Cardiac muscle cell (in vitro differentiated cells and primary cell): ENCODE data around the gene NODAL. TPM values are rescaled to one million over a fixed set of nuclear protein-coding genes. Genes with fewer than 3 reads are reported as not detected.
"Not testable (repeated sequence)": the region's sequence is repeated elsewhere in the genome, so short reads cannot be mapped to it uniquely, and the experiment has no call there.

Experiments
- DNase-seq, 2 donors: peaks; one replicate each; pipeline versions ENCODE4 v3.0.0 to v3.0.0-alpha.2; 2010 to 2017; ENCODE audit warnings: low read depth in 1 of 2, low spot score in 1 of 2
- H3K27ac ChIP-seq: fragments of 200-600 bp; sonication (generic); 2 replicates; pipeline ENCODE4 v1.5.1; 2016
- H3K27me3 ChIP-seq: fragments of 200-600 bp; sonication (generic); 2 replicates; pipeline ENCODE4 v1.6.0; 2016; ENCODE audit warnings: control low read depth
- H3K36me3 ChIP-seq: fragments of 200-600 bp; sonication (generic); 2 replicates; pipeline ENCODE4 v1.5.1; 2016; ENCODE audit warnings: control low read depth
- H3K4me1 ChIP-seq: fragments of 200-600 bp; sonication (generic); 2 replicates; pipeline ENCODE4 v1.8.1; 2017; ENCODE audit warnings: low read depth, mild to moderate bottlenecking, mixed run types
- H3K4me3 ChIP-seq: fragments of 200-600 bp; sonication (generic); 2 replicates; pipeline ENCODE4 v1.5.1; 2016; ENCODE audit warnings: mild to moderate bottlenecking
- H3K9me3 ChIP-seq: fragments of 200-600 bp; sonication (generic); 2 replicates; pipeline ENCODE4 v1.5.1; 2017; ENCODE audit warnings: low read depth, mild to moderate bottlenecking, control low read depth
- polyA plus RNA-seq: library from polyadenylated mRNA; unstranded; fragments of >200 nt; fragmentation: Nextera tagmentation; extraction: Ambion mirVana; gene quantifications from 2 replicates; pipeline ENCODE4 v1.2.1, GENCODE V29; 2016
- total RNA-seq: library from RNA; depleted of rRNA; stranded (reverse); fragments of >200 nt; gene quantifications from 2 replicates; pipeline ENCODE4 v1.2.3, GENCODE V29; 2016
- TF ChIP-seq, protein P1 (sequence below): IDR thresholded peaks from 2 replicates; pipeline ENCODE4 v1.5.1; 2012; ENCODE audit warnings: low read depth, mild to moderate bottlenecking, low read length

Gene NODAL
- 0.15 and 0.25 TPM in 2 replicates for total RNA-seq
- 0.07 and 0.64 TPM in 2 replicates for polyA plus RNA-seq

DNA sequence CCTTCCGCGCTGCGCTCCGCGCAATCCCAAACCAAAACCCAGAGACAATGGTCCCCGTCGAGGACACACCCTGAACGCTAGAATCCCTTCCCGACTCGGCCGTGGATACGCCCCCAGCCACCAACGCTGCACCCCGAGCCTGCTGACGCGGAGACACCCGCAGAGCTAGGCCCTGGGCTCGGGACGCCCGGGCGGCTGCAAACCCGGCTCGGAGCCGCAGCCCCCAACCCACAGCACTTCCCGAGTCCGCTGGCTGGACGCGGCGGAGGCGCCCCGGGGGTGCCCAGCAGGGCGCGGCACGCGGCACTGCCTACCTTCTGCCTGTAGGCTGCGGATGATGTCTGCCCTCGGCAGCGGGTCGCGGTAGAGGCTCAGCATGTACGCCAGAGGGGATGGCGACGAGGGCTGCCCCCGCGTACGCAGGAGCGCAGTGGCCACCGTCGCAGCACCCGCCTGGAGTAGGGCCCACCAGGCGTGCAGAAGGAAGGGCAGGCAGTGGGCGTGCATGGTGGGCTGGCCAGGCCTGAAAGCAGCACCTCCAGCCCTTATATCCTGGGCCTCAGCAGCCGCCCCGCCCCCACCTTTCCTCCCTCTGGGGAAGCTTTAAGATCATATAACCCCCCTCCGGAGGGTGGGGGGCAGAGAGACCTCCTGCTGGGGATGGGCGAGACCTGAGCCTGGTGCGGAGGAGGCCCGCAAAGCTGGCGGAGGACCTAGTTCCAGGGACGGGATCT, at the start of gene NODAL:
Gene NODAL (minus strand): TSS at position 521 of the 734 bp plus-strand sequence. CDS start 14 bp downstream, at position 507.
- H3K27me3 ChIP-seq = peaks cover 66% of the 10 kb centered on the region
- no peak for DNase-seq
- H3K4me3 ChIP-seq = peak within 1 kb of the TSS; percentile 15
- TF ChIP-seq, protein P1, sequence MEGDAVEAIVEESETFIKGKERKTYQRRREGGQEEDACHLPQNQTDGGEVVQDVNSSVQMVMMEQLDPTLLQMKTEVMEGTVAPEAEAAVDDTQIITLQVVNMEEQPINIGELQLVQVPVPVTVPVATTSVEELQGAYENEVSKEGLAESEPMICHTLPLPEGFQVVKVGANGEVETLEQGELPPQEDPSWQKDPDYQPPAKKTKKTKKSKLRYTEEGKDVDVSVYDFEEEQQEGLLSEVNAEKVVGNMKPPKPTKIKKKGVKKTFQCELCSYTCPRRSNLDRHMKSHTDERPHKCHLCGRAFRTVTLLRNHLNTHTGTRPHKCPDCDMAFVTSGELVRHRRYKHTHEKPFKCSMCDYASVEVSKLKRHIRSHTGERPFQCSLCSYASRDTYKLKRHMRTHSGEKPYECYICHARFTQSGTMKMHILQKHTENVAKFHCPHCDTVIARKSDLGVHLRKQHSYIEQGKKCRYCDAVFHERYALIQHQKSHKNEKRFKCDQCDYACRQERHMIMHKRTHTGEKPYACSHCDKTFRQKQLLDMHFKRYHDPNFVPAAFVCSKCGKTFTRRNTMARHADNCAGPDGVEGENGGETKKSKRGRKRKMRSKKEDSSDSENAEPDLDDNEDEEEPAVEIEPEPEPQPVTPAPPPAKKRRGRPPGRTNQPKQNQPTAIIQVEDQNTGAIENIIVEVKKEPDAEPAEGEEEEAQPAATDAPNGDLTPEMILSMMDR = no peak
- H3K36me3 ChIP-seq = no peaks in the 10 kb centered on the region
- no peaks in the 10 kb centered on the region for H3K9me3 ChIP-seq
- H3K27ac ChIP-seq = no peak within 1 kb of the TSS
- H3K4me1 ChIP-seq = peaks cover 4% of the 10 kb centered on the region

DNA sequence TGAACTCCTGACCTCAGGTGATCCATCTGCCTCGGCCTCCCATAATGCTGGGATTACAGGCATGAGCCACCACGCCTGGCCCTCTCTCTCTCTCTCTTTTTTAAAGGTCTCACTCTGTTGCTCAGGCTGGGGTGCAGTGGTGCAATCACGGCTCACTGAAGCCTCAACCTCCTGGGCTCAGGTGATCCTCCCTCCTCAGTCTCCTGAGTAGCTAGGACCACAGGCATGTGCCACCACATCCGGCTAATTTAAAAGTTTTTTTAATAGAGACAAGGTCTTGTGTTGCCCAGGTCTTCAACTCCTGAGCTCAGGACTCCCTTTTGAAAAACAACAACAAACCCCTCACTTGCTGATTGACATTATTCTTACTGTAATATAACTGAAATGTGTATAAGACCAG, 48.7 kb upstream of the NODAL start:
- H3K27me3 ChIP-seq = no peaks in the 10 kb centered on the region
- TF ChIP-seq, protein P1 = no peak
- H3K4me1 ChIP-seq = peaks cover 3% of the 10 kb centered on the region
- H3K9me3 ChIP-seq = no peaks in the 10 kb centered on the region
- H3K36me3 ChIP-seq = no peaks in the 10 kb centered on the region
- no peak for DNase-seq
- no peak overlapping the region for H3K4me3 ChIP-seq
- H3K27ac ChIP-seq = no peak overlapping the region

DNA sequence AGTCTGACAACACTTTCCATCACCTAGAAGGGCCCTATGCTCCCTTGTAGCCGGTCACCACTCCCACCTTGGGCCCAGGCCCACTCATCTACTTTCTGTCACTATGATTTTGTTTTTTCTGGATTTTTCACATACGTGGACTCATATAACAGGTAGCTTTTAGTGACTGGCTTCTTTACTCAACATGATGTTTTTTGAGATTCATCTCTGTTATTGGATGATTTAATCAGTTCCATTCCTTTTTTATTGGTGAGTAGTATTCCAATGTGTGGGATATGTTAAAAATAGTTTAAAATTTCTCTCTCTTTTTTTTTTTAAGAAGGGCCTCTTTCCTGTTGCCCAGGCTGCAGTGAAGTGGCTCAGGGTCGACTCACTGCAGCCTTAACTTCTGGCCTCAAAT, 46.3 kb upstream of the NODAL start:
- Histone ChIP-seq H3K4me3 (no peak overlapping the region), H3K27me3 (no peaks in the 10 kb centered on the region), H3K36me3 (no peaks in the 10 kb centered on the region), H3K4me1 (no peaks in the 10 kb centered on the region), H3K27ac (no peak overlapping the region), H3K9me3 (no peaks in the 10 kb centered on the region)
- no peak for DNase-seq
- TF ChIP-seq, protein P1 = no peak

DNA sequence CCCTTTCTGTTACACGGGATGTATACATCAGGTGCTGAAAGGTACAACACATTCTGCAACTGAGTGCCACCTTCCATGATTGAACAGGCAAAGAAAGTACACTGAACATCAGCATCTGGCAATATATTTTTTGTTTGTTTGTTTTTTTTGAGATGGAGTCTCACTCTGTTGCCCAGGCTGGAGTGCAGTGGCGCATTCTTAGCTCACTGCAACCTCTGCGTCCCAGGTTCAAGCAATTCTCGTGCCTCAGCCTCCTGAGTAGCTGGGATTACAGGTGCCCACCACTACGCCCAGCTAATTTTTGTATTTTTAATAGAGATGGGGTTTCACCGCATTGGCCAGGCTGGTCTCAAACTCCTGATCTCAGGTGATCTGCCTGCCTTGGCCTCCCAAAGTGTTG, 42.4 kb upstream of the NODAL start:
- H3K4me1 ChIP-seq, H3K27me3 ChIP-seq, H3K36me3 ChIP-seq, DNase-seq, H3K27ac ChIP-seq, H3K4me3 ChIP-seq, H3K9me3 ChIP-seq: not testable (repeated sequence)

DNA sequence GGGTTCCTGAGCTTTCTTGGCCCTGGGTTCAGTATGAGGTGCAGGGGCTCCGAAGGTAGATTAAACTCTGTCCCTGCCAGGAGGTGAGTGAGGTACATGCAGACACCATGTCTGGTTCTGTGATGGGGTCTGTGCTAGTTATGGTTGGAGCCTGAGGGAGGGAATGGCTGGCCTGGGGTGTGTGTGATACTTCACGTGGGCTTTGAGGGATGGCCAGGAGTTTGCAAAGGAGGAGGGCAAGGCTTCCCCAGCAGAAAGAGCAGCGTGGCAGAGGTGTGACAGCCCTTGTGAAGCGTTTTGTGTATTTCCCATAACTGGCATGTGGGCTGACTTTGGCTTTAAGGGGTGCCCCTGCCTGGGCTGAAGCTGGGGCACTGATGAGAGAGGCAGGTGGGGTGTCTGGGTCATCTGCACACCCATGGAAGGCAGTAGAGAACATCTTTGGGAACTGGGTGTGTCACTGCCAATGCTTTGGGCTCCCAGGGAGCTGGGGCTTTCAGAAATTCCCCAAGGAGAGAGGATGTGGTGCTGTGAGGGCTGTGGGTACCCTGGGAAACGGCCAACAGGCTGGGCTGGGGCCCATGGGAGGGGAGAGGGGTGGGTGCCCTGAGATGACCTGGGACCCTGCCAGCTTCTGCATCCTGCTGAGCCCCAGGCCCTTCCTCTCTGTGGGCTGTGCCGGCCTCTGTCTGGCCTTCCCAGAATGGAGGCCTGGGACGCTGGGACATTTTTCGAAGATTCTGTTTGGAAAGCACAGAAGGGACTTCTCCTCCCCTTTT, 41.7 kb upstream of the NODAL start:
- H3K27me3 ChIP-seq = peaks cover 2% of the 10 kb centered on the region
- H3K27ac ChIP-seq = no peak overlapping the region
- TF ChIP-seq, protein P1 = no peak
- no peaks in the 10 kb centered on the region for H3K9me3 ChIP-seq
- no peak overlapping the region for H3K4me3 ChIP-seq
- DNase-seq = no peak
- H3K36me3 ChIP-seq = no peaks in the 10 kb centered on the region
- H3K4me1 ChIP-seq = peaks cover 6% of the 10 kb centered on the region
